ENCODE measurements around the gene CEPT1. TPM values are rescaled to one million over a fixed set of nuclear protein-coding genes. Genes with fewer than 3 reads are reported as not detected.

Gene CEPT1
- total RNA-seq, 2 experiments from 2014 or later: 36.0 to 38.6 TPM

DNA sequence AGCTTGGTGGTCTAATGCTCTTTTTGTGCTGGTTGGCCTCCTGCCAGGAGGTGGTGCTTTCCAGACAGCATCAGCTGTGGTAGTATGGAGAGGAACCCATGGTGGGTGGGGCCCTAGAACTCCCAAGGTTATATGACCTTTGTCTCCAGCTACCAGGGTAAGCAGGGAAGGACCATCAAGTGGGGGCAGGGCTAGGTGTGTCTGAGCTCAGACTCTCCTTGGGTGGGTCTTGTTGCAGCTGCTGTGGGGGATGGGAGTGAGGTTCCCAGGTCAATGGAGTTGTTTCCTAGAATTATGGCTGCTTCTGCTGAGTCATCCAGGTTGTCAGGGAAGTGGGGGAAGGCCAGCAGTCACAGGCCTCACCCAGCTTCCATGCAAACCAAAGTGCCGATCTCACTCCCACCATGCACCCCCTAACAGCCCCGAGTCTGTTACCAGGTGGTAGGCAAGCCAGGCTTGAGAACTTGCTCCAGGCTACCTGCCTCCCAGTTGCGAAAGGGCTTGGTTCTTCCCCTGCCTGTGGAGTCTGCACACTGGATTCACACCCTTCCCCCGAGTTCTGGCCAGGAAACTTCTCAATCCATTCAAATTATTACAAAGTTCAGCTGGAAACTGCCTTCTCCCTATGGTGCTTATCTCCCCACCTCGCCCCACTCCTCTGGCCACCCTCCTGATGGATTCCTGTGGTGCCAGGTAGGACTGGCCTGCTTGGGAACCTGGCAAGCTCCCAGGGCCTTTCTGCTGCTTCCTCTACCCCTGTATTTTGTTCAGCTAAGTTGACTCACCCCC is 38.0 kb upstream of the CEPT1 start:
- TF ChIP-seq, protein P1, sequence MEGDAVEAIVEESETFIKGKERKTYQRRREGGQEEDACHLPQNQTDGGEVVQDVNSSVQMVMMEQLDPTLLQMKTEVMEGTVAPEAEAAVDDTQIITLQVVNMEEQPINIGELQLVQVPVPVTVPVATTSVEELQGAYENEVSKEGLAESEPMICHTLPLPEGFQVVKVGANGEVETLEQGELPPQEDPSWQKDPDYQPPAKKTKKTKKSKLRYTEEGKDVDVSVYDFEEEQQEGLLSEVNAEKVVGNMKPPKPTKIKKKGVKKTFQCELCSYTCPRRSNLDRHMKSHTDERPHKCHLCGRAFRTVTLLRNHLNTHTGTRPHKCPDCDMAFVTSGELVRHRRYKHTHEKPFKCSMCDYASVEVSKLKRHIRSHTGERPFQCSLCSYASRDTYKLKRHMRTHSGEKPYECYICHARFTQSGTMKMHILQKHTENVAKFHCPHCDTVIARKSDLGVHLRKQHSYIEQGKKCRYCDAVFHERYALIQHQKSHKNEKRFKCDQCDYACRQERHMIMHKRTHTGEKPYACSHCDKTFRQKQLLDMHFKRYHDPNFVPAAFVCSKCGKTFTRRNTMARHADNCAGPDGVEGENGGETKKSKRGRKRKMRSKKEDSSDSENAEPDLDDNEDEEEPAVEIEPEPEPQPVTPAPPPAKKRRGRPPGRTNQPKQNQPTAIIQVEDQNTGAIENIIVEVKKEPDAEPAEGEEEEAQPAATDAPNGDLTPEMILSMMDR (IDR thresholded peaks at IDR 0.05): no peak
- H3K9me3 Mint-ChIP-seq: peaks cover 22% of the 10 kb centered on the region
- intact Hi-C loops (cut with micrococcal nuclease): no loop called here
- no peak overlapping the region for H3K4me3 Mint-ChIP-seq
- H3K27ac Mint-ChIP-seq: no peak overlapping the region
- H3K36me3 Mint-ChIP-seq (ENCODE audit: low read depth): no peaks in the 10 kb centered on the region
- ATAC-seq: no peak
- POLR2A ChIA-PET: no interaction called here
- no peak for DNase-seq
- H3K27me3 Mint-ChIP-seq: no peaks in the 10 kb centered on the region
- CTCF ChIA-PET: interaction anchor here (0.6 kb wide), 1 partner anchor 54 kb away, joined by 3 read pairs; no protein-coding TSS in a partner anchor
- H3K4me1 Mint-ChIP-seq (ENCODE audit: low read depth): no peaks in the 10 kb centered on the region

DNA sequence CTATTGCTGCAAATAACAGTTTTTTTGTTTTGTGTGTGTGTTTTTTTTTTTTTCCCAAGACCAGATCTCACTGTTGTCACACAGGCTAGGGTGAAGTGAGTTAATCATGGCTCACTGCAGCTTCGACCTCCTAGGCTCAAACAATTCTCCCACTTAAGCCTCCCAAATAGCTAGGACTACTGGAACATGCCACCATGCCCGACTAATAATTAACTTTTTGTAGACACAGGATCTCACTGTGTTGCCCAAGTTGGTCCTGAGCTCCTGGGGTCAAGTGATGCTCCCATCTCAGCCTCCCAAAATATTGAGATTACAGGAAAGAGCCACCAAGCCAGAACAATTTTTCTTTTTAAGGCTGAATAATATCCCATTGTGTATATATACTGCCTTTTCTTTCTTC is 35.0 kb upstream of the CEPT1 start:
- ATAC-seq (no peak), DNase-seq (no peak)
- H3K4me3 Mint-ChIP-seq: no peak overlapping the region
- ChIA-PET CTCF (interaction anchor here (0.8 kb wide), 1 partner anchor 13 kb away, joined by 3 read pairs; no protein-coding TSS in a partner anchor), POLR2A (no interaction called here)
- peaks cover 20% of the 10 kb centered on the region for H3K9me3 Mint-ChIP-seq
- H3K4me1 Mint-ChIP-seq (ENCODE audit: low read depth): no peaks in the 10 kb centered on the region
- intact Hi-C loops (cut with micrococcal nuclease): no loop called here
- peaks cover 2% of the 10 kb centered on the region for H3K36me3 Mint-ChIP-seq (ENCODE audit: low read depth)
- H3K27ac Mint-ChIP-seq: no peak overlapping the region
- TF ChIP-seq, protein P1 (IDR thresholded peaks at IDR 0.05): no peak
- no peaks in the 10 kb centered on the region for H3K27me3 Mint-ChIP-seq

DNA sequence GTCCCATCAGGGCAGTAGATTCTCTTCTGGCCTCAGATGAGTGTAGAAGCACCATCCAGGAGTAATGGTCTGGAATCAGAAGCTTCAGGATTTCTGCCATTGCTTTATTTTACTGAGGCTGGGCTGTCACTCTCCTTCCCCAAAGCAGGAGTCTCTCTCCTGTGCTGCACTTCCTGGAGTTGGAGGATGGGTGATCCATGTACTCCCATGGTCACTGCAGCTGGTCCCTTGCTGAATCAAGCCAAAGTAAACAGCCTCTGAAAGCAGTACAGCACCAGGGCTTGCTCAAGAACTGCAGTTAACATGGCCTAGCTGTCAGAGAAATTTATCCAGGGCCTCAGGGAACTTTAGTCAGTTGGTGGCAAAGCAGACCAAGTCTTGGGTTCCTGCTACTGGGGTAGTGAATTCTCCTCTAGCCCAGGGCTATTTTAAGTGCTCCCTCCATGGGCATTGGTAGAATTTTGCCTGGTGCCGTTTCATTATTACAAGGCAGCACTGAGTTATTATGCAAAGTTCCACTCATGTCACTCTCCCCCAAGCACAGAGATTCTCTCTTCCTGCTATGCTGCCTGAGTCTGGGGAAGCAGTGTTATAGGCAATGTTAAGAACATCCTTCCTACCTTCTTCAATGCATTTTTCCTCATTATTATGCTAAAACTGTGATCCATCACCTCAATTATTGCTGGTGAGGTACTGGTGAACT is 29.7 kb upstream of the CEPT1 start:
- H3K4me1 Mint-ChIP-seq (ENCODE audit: low read depth): no peaks in the 10 kb centered on the region
- CTCF ChIA-PET: no interaction called here
- H3K27ac Mint-ChIP-seq: no peak overlapping the region
- POLR2A ChIA-PET: no interaction called here
- ATAC-seq (no peak), DNase-seq (no peak)
- no peak overlapping the region for H3K4me3 Mint-ChIP-seq
- intact Hi-C loops (cut with micrococcal nuclease): no loop called here
- H3K36me3 Mint-ChIP-seq (ENCODE audit: low read depth): peaks cover 11% of the 10 kb centered on the region
- no peaks in the 10 kb centered on the region for H3K27me3 Mint-ChIP-seq
- H3K9me3 Mint-ChIP-seq: peaks cover 8% of the 10 kb centered on the region
- TF ChIP-seq, protein P1 (IDR thresholded peaks at IDR 0.05): no peak

DNA sequence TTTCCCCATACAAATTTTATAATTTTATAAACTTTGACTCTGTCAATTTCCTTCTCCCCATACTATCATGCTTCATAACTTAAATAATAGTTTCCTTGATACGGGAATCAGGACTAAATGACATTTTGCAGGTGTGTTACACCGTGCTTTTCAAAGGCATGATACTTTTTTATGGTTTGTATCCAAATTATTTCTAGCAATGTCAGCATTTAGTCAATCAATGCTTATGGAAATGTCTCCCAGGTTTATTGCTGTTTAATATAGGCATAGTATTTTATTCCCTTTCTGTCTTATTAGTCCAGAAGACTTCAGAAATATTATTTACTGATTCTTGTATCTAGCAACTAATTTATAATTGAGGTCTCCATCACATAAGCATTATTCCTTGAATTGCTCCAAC is 23.5 kb upstream of the CEPT1 start:
- Mint-ChIP-seq H3K36me3 (ENCODE audit: low read depth) (peaks cover 19% of the 10 kb centered on the region), H3K4me1 (ENCODE audit: low read depth) (peaks cover 6% of the 10 kb centered on the region), H3K27me3 (no peaks in the 10 kb centered on the region), H3K9me3 (no peaks in the 10 kb centered on the region), H3K4me3 (no peak overlapping the region), H3K27ac (no peak overlapping the region)
- DNase-seq (no peak), ATAC-seq (no peak)
- CTCF ChIA-PET: no interaction called here
- intact Hi-C loops (cut with micrococcal nuclease): no loop called here
- TF ChIP-seq, protein P1 (IDR thresholded peaks at IDR 0.05): no peak
- POLR2A ChIA-PET: no interaction called here

DNA sequence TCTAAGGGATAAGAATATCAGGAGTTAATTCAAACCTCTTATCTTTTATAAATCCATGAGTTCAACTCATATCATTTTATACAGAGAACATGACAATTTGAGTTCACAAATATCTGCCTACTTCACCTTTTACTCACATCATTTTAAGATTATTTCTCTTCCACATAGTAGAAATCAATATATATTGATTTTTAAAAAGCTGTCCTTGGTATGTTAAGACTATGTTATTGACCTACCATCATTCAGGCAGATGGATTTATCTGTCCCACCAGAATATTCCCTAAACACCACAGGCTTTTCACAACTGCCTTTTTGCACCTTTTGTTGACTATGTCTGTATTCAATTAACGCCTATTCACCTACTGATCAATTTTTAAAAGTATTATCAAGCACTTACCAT is 13.7 kb upstream of the CEPT1 start:
- POLR2A ChIA-PET: no interaction called here
- CTCF ChIA-PET: interaction anchor here (2.1 to 2.4 kb wide), 2 partner anchors 15 to 96 kb away, joined by 5 to 6 read pairs; no protein-coding TSS in a partner anchor
- H3K4me1 Mint-ChIP-seq (ENCODE audit: low read depth): peaks cover 32% of the 10 kb centered on the region
- DNase-seq (no peak), ATAC-seq (no peak)
- H3K27ac Mint-ChIP-seq: no peak overlapping the region
- H3K4me3 Mint-ChIP-seq: no peak overlapping the region
- H3K9me3 Mint-ChIP-seq: no peaks in the 10 kb centered on the region
- H3K36me3 Mint-ChIP-seq (ENCODE audit: low read depth): peaks cover 51% of the 10 kb centered on the region
- intact Hi-C loops (cut with micrococcal nuclease): no loop called here
- TF ChIP-seq, protein P1 (IDR thresholded peaks at IDR 0.05): no peak
- no peaks in the 10 kb centered on the region for H3K27me3 Mint-ChIP-seq
